ENCODE measurements around the gene MORN5.

GRCh38 chr9:122207096-122207495, 47.4 kb downstream of the MORN5 start:
- TF ChIP-seq CTCF (IDR thresholded peaks at IDR 0.05) (no peak), POLR2A (IDR thresholded peaks at IDR 0.05) (no peak), EP300 (IDR thresholded peaks at IDR 0.05) (no peak), POLR2AphosphoS5 (IDR thresholded peaks at IDR 0.05) (no peak)
